Measurements from ENCODE around the gene RPL9.
A peak's percentile ranks its signal among the peaks of the same experiment; 100 is the strongest.
"Not testable (repeated sequence)": the region's sequence is repeated elsewhere in the genome, so short reads cannot be mapped to it uniquely, and the experiment has no call there.

RPL9 gene

DNA sequence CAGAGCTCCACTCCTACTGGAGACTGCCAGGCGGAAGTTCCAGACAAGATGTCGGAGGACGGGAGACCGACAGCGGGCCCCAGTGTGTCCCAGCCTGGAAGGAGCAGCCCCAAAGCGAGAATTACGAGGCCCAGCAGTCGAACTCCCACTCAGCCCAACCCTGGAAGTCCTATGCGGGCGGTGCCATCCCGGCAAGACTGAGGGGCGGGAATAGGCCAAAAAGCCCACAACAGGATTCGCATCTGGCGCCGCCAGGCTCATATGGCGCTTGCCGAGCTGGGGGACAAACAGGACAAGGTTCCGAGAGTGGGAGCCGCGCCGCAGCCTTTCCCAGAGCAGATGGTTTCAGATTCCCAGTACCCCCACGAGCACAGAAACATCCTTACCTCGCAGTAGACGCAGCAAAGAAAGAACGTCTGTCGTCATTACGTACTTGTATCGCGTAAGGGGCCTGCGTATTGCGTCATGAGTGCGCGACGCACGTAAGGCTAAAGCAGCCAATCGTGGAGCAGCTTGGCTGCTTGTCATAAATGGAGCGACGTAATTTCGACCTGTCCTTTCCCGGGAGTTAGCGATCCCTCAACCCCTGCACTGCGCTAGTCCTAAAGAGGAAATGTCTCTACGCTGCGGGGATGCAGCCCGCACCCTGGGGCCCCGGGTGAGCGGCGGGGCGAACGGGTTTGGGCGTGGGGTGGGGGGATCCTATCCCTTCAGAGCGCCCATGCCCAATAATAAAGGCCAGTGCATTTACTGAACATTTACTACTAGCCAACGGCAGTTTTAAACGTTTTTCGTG, at the start of gene RPL9, which contains the start of gene LIAS:
Gene RPL9, minus strand, starts transcription at position 418 of the 796 bp plus-strand sequence. CDS start 483 bp downstream, outside the sequence.
Gene LIAS, plus strand, starts transcription at position 552 of the 796 bp plus-strand sequence. Its CDS starts 62 bp downstream, at position 614.
- Mint-ChIP-seq H3K4me1 (peaks cover 6 to 17% of the 10 kb centered on the region in 2 donors), H3K36me3 (peaks cover 39 to 48% of the 10 kb centered on the region in 2 donors)
- ATAC-seq (replicated peaks), result peak; percentile 84 to 88

DNA sequence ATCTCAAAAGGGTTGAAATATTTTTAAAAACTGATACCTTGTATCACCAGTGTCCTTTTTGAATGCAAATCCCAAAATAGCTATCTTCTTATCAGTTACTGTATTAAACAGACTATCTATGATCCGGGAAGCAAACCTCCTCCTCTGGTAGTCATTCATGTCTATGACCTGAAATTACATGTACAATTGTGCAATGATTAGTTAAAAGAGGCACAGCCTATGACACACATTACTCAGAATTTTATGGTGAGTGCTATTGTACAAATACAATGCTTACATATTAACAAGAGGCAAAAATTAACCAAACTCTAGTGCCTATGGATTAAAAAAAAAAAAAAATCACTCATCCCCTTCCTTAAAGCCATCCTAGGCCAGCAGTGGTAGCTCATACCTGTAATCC, 46.9 kb upstream of the RPL9 start:
- DNase-seq (no peak), ATAC-seq (replicated peaks) (no peak)
- Mint-ChIP-seq H3K36me3 (peaks cover 38 to 40% of the 10 kb centered on the region in 2 donors), H3K4me3 (no peak overlapping the region), H3K4me1 (peaks cover 3 to 7% of the 10 kb centered on the region in 2 donors), H3K27me3 (no peaks in the 10 kb centered on the region), H3K9me3 (no peaks in the 10 kb centered on the region), H3K27ac (no peak overlapping the region)

More for the DNA sequence above, at the start of gene RPL9, which contains the start of gene LIAS:
- Mint-ChIP-seq H3K9me3 (no peaks in the 10 kb centered on the region), H3K27ac (peak within 1 kb of the TSS; percentile 100), H3K27me3 (no peaks in the 10 kb centered on the region), H3K4me3 (peak within 1 kb of the TSS; percentile 93 to 97)
- peak; percentile 93 for DNase-seq

DNA sequence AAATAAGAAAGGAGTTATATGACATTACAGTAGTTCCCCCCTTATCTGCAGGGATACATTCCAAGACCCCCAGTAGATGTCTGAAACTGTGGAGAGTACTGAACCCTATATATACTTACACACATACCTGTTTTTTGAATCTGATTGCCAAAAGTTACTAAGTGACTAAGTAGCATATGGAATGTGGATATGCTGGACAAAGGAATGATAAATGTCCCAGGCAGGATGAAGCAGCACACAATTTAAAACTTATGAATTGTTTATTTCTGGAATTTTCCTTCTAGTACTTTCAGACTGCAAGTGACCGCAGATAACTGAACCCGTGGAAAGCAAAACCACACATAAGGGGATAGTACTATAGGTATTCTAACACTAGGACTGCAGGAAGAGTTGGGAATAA, 45.8 kb upstream of the RPL9 start:
- DNase-seq (no peak), ATAC-seq (replicated peaks) (no peak)
- H3K4me1 Mint-ChIP-seq, result peaks cover 3 to 7% of the 10 kb centered on the region in 2 donors
- H3K9me3 Mint-ChIP-seq, result no peaks in the 10 kb centered on the region
- no peak overlapping the region for H3K27ac Mint-ChIP-seq
- no peak overlapping the region for H3K4me3 Mint-ChIP-seq
- H3K36me3 Mint-ChIP-seq, result peaks cover 38 to 45% of the 10 kb centered on the region in 2 donors
- no peaks in the 10 kb centered on the region for H3K27me3 Mint-ChIP-seq

DNA sequence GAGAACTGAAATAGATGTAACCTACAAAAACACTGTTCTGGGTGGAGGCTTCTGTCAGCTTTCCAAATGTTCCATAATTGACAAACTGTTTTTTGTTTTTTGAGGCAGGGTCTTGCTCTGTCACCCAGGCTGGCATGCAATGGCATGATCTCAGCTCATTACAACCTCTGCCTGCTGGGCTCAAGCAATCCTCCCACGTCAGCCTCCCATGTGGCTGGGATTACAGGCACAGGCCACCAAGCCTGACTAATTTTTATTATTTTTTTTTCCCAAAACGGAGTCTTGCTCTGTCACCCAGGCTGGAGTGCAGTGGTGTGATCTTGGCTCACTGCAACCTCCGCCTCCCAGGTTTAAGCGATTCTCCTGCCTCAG, 43.9 kb upstream of the RPL9 start:
- H3K27ac Mint-ChIP-seq; DNase-seq; ATAC-seq (replicated peaks); H3K4me1 Mint-ChIP-seq; H3K27me3 Mint-ChIP-seq; H3K9me3 Mint-ChIP-seq; H3K4me3 Mint-ChIP-seq: not testable (repeated sequence)
- peaks cover 32 to 38% of the 10 kb centered on the region in 2 donors for H3K36me3 Mint-ChIP-seq

DNA sequence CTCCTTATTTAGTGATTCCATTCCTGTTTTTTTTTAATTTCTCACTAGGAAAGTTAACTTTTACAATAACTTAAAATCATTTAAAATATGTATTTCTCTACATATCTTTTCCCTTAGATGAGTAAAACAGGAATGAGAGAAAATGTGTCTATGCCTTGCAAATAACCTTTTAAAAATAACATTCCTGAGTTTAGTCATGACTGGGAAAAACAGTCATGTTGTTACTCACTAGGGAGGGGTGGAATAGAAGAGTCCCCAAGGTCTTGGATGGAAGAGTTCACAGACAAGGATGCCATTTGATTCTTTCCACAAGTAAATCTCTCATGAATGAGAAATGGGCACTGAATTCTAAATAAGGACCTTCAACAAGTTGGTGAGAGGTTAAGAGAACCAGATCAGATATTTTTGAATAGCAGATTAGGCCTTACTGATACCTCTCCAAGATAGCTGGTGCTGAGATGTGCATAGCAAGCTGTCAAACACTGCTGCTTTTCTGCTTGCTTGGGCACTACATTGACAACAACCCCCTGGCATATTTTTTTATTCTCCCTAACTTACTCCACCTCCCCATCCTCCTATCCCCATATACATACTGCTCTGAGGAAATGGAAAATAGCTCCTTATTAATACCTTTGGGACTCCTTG, 43.4 kb upstream of the RPL9 start:
- no peak for DNase-seq

DNA sequence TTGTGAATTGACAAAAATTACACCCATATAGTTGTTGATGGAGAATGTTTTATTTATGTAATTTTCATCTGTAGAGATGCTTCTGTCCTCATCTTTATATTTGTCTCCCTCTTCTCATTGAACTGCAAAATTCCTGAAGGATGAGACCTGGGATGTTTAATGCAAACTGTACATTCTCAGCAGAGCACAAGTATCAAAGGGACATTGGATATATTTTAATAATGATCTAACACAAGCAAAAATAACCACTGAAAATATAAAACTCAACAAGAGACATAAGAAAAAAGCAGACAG, 40.0 kb upstream of the RPL9 start:
- DNase-seq (no peak), ATAC-seq (replicated peaks) (no peak)
- Mint-ChIP-seq H3K4me3 (no peak overlapping the region), H3K36me3 (peaks cover 18 to 22% of the 10 kb centered on the region in 2 donors), H3K27ac (no peak overlapping the region), H3K9me3 (no peaks in the 10 kb centered on the region), H3K4me1 (peaks cover 3 to 7% of the 10 kb centered on the region in 2 donors), H3K27me3 (no peaks in the 10 kb centered on the region)

More for the DNA sequence above, 43.4 kb upstream of the RPL9 start:
- peaks cover 32 to 38% of the 10 kb centered on the region in 2 donors for H3K36me3 Mint-ChIP-seq
- peaks cover 3 to 7% of the 10 kb centered on the region in 2 donors for H3K4me1 Mint-ChIP-seq
- H3K27me3 Mint-ChIP-seq, result no peaks in the 10 kb centered on the region
- no peak for ATAC-seq (replicated peaks)
- no peak overlapping the region for H3K27ac Mint-ChIP-seq
- no peaks in the 10 kb centered on the region for H3K9me3 Mint-ChIP-seq
- H3K4me3 Mint-ChIP-seq, result no peak overlapping the region

DNA sequence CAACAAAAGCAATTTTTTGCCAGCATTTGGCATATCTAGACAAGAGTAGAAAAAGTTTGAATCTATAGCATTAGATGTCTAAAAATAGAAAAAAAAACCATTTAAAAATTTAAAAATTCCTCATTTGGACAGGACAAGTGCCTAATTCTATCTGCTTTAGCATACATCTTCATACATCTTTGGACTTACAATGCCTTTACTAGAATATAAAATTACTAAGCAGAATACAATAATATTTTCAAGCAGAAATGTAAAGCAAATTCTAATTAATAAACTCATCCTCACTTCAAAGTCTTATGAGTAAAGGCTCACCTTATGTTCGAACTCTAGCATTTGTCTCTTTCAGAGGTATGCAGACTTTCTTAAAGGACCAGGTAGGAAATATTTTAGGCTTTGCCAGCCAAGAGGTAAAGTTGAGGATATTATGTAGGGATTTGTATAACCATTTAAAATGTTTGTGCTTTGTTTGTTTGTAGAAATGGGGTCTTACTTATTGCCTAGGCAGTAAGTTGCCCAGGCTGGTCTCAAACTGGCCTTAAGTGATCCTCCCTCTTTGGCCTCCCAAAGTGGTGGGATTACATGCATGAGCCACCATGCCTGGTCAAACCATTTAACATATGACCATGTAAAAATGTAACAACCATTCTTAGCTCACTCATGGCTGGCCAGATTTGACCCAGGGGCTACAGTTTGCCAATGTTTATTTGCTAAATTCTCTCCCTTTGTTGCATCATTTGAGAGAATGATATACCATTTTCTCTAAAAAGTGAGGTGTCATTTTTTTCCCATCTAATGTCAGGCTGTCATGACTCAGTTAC, 39.4 kb upstream of the RPL9 start:
- Mint-ChIP-seq H3K4me3 (no peak overlapping the region), H3K4me1 (peaks cover 3 to 7% of the 10 kb centered on the region in 2 donors), H3K9me3 (no peaks in the 10 kb centered on the region), H3K27ac (no peak overlapping the region), H3K27me3 (no peaks in the 10 kb centered on the region), H3K36me3 (peaks cover 14 to 17% of the 10 kb centered on the region in 2 donors)
- DNase-seq (no peak), ATAC-seq (replicated peaks) (no peak)

DNA sequence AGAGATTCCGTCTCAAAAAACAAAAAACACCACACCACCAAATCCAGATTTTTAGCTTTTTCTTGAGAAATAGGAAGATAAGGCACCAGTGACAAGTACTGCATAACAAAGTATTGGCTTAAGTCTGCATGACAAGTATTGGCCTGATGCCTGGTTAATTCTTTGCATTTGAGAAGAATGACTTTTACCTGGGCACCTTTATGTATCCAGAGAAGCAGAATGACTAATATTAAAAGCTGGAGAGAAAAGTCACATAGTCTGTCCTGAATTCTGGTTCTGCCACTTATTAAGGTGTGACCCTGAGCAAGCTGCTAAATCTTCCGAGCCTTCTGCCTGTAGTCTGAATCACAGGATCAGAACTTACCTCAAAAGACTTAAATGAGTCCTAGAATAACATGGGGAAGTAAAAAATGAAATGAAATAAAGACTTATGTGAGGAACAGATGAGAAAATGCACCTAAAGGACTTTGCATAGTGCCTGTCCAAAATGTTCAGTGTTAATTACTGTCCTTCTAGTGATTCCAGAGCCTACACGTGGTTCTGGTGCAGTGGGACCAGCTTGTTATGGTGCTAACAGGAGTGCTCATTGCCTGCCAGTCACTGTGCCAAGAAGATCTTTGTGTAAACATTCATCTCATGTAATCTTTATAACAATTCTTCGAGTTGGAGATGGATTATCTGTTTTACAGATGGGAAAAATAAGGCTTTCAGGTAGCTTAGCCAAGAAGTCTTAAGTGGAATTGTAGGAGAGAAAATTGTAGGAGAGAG, 36.9 kb upstream of the RPL9 start:
- Mint-ChIP-seq H3K27ac (no peak overlapping the region), H3K27me3 (no peaks in the 10 kb centered on the region), H3K9me3 (no peaks in the 10 kb centered on the region), H3K4me3 (no peak overlapping the region), H3K36me3 (peaks cover 4 to 9% of the 10 kb centered on the region in 2 donors), H3K4me1 (no peaks in the 10 kb centered on the region)
- no peak for DNase-seq
- no peak for ATAC-seq (replicated peaks)

DNA sequence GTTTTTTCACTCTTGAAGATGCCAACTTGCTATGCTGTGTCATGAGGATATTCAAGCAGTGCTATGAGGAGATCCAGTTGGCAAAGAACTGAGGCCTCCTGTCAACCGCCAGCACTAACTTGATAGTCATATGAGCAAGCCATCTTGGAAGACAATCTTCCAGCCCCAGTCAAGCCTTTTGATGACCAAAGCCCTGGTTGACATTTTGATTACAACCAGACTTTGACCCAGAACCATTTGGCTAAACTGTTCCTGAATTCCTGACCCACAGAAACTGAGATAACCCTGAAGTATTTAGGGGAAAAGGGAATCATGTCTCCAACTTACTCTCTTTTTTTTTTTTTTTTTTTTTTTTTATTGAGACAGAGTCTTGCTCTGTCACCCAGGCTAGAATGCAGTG, 35.6 kb upstream of the RPL9 start:
- DNase-seq, result no peak
- no peak overlapping the region for H3K4me3 Mint-ChIP-seq
- H3K36me3 Mint-ChIP-seq, result peaks cover 0 to 3% of the 10 kb centered on the region in 2 donors
- no peaks in the 10 kb centered on the region for H3K9me3 Mint-ChIP-seq
- no peaks in the 10 kb centered on the region for H3K27me3 Mint-ChIP-seq
- no peak overlapping the region for H3K27ac Mint-ChIP-seq
- no peak for ATAC-seq (replicated peaks)
- H3K4me1 Mint-ChIP-seq, result no peaks in the 10 kb centered on the region

DNA sequence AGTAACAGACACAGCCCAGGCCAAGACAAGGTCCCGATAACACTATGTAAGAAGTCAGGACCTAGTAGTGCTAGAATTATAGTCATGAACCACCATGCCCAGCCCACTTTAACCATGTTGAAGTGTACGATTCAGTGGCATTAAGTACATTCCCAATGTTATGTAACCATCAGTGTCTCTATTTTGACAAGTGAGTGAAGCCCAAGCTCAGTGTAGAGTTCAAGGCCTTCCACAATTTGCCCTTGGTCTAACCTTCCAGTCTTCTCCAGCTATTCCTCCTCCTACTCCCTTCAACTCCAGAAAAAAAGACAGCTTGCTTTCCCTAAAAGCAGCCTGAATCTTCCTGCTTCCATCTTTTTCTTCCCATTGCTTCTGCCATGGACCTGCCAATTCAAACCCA, 31.6 kb upstream of the RPL9 start:
- Mint-ChIP-seq H3K4me3 (no peak overlapping the region), H3K36me3 (no peaks in the 10 kb centered on the region), H3K27ac (no peak overlapping the region), H3K27me3 (no peaks in the 10 kb centered on the region), H3K9me3 (no peaks in the 10 kb centered on the region), H3K4me1 (no peaks in the 10 kb centered on the region)
- ATAC-seq (replicated peaks), result no peak
- no peak for DNase-seq

DNA sequence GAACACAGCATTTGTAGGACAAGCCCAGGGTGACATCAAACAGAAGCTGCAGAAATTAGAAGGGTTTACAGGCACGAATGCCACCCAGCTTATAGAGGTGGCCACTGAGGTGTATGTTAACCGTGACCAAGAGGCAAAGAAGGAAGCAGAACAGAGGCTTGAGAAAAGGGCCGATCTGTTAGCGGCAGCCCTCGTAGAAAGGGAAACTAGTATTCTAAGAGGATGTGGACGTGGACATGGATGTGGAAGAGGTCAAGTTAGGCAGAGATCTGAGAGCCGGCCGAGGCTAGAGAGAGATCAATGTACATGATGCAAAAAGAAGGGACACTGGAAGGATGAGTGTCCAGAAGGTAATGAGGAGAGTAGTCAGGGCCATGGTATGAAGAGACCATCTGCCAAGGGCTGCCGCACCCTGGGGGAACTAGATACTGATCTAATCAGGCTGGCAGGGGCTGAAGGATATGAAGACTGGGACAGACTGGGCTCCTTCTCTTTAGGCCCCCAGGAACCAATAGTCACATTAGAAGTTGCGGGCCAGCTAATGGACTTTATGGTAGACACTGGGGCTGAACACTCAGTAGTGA, 27.6 kb upstream of the RPL9 start:
- Mint-ChIP-seq H3K27me3 (no peaks in the 10 kb centered on the region), H3K36me3 (peaks cover 4 to 6% of the 10 kb centered on the region in 2 donors), H3K4me1 (no peaks in the 10 kb centered on the region), H3K4me3 (no peak overlapping the region), H3K27ac (no peak overlapping the region), H3K9me3 (peaks cover 7% of the 10 kb centered on the region in 2 donors)
- DNase-seq (no peak), ATAC-seq (replicated peaks) (no peak)

DNA sequence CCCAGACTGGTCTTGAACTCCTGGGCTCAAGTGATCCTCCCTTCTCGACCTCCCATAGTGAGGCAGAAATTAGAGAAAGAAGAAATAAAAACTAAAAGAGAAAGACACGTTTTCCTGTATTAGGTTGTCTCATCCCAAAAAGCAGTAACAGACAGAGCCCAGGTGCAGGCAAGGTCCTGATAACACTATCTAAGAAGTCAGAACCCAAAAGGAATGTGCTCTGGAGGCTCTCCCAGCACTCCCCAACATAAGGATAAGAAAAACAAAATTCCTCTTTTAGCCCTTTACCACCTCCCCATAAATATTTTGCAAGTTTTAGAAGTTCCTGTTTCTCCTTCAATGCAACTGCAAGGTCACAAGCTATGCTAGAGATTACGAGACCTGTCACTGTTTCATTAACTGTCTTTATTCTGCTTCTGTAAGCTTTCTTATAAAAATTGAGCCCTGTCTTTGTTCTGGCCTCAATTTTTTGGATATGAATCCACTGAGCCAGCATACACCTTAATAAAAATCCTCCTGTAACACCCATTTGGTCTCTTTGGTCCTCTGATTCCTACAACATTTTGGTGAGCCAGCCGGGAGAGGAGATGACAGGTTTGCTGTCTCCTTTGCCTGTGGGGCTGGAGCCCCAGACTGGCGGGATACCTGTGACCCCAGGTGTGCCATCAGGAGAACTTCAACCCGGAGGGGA, 26.0 kb upstream of the RPL9 start:
- Mint-ChIP-seq H3K27me3 (no peaks in the 10 kb centered on the region), H3K9me3 (peaks cover 7% of the 10 kb centered on the region in 2 donors)
- no peak for DNase-seq

More for the DNA sequence above, 26.0 kb upstream of the RPL9 start:
- Mint-ChIP-seq H3K27ac (no peak overlapping the region), H3K4me1 (no peaks in the 10 kb centered on the region), H3K4me3 (no peak overlapping the region), H3K36me3 (peaks cover 6 to 11% of the 10 kb centered on the region in 2 donors)
- no peak for ATAC-seq (replicated peaks)
